NK-92 treated with Interleukin-12 subunit alpha and Interleukin-12 subunit beta, amount 100 ng/mL, for 24 hours (cell line): ENCODE data around the gene ADAR.

Source experiments
- DNase-seq: peaks from one replicate; lab custom pipeline; 2025; lab: John Stamatoyannopoulos, UW

The ADAR gene

DNA sequence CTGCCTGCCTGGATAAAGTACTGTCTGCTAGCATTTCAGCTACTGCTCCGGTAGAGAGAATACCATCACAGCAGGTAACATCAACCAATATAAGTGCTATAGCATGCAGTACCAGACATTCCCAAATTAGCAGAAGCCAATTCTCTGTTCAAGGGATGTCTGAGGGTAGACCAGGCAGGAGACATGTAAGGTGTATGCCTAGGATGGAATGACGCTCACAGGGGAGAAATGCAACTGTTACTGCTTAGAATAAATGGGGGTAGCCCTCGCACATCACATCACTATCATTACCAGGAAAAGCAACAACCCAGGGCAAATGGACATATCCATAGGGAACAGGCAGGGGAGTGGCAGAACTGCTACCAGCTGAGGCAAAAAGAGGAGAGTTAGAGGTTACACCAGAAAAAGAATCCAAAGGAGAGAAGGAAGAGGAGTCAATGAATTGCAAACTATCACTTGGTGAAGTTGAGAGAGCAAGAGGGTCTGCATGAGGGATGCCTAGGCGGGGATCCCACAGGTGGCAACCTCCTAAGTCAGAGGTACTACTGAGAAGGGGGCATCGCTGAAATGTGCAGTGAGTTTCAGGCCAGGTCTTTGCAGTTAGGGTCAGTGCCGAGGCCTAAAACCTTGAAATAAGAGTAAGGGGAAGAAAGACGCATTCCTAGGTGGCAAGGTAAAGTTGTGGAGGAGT is 50.6 kb downstream of the ADAR start:
- DNase-seq, result no peak

DNA sequence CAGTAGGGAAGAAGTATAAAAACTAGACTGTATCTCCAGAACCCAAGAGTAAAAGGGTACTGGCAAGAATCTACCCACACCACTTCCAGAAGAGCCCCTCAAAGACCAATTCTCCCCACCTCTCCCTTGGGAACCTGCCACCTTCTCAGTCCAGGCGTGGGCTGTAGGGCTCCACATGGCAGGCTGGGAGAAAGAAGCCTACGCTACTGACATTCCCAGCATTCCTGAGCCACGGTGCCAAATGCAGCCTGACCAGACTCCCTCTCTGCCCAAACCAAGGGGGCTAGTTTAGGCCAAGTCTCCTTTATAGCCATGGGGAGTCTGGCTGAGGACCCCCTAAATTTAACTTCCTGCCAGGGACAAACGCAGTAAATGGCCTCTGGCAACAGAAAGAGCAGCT is 51.6 kb downstream of the ADAR start:
- no peak for DNase-seq

DNA sequence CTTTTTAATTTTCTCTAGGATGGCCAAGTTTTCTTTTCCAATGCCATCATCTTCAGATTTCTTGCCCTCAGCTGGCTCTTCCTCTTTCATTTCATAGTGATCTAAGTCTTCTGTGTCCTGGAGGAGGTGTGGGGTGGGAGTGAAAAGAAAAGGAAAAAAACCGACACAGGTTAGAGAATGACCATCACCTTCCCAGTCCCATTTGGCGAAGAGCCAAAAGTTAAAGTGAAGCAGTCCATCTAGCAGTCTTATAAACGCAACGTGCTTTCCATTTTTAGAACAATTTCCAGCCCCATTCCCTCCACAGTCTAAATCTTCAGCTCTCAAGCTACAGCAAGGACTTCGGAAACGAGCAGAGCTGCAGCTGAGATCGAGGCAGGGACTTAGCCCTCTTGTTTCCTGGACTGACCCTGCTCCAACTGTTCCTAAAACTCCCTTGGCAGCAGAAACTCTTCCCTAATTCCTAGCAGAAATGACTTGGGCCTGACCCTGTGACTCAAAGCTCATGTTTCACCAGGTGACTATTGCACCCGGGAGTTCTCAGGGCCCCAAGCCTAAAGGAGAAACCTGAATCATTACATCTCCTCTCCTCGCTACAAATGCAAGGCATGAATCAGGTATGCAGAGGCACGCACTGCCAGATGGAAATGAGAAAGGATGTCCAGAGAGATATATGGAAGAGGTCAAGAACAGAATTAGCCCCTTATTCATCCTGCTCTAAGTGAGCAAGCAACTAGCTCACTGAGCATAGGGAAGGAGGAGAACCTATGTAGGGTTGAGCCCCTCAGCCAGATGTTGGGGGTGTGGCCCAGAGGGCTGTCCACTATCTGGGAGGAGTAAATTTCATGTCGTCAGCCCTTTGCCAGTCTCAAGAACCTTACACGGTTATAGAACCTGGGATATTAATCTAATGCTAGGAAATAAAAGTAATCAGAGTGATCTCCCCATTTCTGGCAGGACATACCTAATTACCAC is 54.6 kb downstream of the ADAR start:
- no peak for DNase-seq

DNA sequence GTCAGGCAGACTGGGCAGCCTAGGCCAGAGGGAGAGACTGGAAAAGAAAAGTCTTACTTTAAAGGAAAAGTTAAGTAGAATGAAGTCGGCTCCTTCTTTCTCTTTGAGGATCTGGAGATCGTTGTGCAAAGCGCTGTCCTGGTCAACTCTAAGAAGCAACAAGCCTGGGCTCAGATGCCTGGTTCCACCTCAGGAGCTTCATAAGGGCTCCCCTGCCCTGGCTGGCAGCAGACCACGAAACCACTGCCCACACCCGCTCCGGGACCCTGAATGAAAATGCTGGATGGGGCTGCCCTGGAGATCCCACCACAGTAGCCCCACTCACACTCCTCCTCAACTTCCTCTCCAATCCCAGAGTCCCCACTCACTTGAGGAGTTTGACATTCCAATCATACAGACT is 56.0 kb downstream of the ADAR start:
- no peak for DNase-seq

DNA sequence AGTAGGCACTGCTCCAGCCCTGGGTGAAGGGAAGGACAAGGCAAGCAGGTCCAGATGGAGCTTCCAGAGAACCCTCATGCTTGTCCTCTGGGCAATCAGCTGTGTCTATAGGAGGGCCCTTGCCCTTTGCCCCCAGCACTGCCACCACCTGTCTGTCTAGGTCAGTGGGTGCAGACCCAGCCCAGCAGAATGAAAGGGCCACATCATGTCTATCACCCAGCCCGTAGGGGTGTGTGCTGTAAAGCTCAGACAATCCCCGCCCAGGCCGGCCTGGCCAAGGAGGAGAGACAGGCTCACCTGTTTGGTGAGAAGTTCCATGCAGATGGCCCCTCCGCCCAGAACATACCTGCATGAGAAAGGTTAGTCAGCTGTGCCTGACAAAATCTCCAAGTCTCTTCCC is 56.5 kb downstream of the ADAR start:
- DNase-seq, result no peak

DNA sequence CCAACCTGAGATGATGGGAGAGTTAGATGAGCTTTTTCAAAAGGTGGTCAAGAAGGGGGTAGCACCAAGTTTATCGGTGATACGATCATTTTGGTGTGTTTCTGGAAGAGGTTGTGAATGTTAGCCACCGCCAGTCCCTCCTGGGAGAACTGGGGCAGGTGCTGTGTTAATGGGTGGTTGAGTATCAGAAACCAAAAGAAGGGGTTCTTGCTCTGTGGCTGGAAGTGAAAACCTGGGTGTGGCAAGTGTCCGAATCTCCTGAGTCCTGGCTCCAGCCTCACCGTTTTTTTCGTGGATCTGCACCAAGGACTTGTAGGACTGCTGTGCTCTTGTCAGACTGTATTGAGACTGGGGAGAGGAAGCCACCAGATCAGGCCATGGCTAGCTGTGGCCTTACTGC is 57.3 kb downstream of the ADAR start:
- no peak for DNase-seq

DNA sequence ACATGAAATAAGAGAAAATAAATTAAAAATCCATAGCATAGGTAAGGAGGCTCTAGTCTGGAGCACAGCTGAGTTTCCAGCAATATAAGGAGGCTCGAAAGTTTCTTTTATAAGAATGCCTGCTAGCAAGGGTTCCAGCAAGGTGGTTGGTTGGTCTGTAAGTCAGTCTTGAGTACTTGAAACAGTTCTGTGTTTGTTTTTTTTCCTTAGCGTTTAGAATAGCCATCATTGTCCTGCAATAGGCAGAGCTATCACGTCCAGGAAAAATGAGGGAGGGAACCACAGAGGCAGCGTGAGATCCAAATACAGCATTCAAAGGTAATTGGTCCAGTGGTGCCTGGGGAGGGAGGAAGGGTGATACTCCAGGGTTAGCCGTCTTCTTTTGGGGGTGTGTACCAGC is 57.9 kb downstream of the ADAR start:
- DNase-seq, result no peak

DNA sequence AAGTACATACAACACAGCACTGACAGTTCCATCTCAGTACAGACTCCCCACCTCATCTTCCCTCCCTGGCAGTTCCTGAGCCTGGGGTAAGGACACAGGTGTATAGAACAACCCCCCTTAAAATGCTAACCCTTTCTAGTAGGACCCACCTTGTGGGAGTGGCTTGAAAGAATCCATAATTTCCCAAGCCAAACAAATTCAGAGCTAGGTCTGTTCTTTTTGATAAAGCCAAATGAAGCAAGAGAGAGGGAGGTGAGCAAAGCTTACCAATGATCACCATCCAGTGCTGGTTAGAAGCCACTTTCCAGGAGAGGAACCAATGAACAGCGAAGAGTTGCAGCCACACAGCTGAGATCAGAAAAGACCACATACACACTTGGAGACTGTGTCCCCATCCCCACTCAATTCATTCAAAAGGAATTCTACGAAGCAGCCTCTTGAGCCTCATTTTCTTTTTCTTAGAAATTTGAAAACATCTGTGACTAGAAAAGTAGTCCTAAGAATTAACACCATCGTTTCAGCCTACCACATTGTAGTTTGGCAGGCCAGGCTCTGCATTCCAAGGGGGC is 58.7 kb downstream of the ADAR start:
- no peak for DNase-seq

DNA sequence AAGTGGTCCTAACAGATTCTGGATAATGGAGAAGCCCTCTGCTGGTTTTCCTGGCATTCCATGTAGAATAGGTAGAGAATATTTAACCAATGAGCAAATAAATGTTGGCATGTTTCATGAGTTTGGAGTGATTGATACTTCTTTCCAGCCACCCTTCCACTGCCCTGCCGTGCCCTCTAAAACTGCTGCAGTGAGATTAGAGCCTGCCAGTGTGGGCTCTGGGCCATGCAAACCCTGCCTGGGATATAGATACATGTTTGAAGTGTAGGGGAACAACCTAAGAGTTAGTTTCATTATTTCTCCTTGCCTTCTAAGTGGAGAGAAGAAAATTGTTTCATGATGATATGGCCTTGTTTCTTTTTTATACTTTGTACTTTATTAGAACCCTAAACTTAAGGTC is 60.0 kb downstream of the ADAR start:
- DNase-seq, result no peak

DNA sequence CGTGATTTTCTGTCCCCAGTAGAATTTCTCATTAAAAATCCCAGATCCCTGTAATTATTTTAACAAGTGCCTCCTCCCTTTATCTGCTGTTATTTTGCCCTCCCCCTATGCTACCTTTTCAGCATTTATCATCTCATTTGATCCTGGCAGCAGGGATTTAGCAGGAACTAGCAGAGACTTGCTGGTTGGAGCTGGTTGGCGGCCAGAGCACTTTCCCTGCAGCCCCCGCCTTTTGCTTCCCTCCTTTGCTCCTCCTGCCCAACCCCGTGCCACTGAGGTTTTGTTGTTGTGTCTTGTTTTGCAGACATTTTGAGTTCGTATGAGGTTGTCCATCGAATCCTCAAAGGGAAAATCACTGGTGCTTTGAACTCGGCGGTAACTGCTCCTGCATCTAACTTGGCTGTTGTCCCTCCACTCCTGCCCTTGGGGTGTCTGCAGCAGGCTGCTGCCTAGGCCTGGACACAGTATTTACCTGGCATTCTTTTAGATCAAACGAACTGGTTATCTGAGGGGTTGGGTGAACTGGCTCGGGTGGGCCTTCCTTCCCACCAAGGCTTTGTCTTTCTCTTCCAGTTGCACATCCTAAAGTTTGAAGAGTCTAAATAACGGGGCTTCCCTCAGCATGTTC is 60.8 kb downstream of the ADAR start:
- DNase-seq, result no peak

DNA sequence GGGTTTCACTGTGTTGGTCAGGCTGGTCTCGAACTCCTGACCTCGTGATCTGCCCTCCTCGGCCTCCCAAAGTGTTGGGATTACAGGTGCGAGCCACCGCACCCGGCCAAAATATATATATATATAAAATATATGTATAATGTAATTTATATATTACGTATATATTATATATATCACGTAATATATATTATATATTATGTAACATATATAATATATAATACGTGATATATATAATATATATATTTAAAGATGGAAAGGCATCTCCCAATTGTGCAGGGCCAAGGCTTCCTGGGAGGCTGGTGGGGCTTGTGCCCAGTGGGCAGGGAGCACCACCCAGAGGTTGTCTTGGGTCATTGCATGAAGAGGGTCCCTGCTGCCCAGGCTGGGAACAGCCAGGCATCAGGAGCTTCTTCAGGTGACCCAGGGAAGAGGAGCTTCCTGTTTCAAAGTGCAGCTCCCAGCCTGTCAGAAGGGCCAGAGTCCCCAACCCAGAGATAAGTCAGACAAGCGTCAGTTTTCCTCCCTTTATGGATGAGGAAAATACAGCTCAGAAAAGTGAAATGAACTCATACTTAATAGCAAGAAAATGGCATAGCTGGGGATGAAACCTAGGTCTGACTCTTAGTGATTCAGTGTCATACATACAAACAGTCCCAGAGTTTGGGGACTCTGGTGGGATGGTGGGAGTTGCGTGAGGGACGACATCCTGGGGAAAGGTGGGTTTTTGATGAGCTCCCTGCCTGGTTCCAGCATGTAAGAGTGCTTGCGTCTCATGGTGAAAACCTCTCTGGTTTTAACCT is 61.5 kb downstream of the ADAR start:
- DNase-seq, result peak; percentile 26

DNA sequence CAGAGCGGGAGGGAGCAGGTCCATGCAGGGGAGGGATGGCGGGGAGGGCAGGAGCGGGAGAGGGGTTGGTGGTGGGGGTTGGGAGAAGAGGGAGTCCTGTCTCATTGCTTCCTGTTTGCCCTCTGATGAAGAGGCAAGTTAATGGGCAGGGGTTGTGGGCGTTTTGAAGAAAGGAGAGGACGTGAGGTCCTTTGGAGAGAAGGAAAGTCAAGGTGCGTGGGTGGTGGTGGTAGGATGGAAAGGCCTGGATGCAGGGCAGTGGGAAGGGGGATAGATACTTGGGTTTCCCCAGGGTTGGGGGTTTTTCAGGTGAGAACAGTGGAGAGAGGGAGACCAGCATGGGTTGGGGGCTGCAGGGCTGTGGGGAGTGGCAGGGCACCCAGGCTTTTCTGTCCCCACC is 66.8 kb downstream of the ADAR start:
- no peak for DNase-seq

DNA sequence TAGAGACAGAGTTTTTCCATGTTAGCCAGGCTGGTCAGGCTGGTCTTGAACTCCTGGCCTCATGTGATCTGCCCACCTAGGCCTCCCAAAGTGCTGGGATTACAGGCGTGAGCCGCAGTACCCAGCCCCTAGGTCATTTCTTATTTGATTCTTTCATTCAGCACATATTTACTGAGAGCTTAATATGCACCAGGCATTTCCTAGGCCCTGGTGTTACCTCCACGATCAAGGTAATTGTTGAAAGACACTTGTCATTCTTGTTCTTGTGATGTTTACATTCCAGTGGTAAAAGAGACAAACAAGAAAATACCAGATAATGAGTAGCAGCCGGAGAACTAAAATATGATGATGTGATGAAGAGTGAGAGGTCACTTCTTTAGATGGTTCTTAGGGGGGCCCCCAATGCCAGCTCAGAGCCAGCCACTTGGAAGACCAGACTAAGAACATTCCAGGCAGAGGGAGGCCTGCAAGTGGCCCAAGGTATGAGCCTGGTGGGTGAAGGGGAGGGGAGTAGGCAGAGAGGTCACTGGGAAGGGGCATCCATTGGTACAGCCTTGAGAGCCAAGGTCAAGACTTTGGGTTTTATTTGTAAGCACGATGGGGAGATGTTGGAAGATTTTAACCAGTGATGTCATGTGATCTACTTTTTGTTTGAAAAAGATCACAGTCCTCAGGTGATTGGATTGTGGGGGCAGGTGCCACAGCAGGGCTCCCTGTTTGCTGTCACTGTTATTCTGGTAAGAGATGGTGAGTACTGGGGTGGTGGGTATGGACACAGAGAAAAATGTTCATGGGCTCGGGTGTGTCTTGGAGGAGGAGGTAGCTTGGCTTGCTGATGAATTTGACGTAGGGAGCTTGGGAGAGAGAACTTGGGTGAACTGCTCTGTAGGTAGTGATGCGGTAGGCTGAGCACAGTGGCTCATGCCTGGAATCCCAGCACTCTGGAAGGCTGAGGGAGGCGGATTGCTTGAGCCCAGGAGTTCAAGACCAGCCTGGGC is 68.2 kb downstream of the ADAR start:
- DNase-seq, result no peak

DNA sequence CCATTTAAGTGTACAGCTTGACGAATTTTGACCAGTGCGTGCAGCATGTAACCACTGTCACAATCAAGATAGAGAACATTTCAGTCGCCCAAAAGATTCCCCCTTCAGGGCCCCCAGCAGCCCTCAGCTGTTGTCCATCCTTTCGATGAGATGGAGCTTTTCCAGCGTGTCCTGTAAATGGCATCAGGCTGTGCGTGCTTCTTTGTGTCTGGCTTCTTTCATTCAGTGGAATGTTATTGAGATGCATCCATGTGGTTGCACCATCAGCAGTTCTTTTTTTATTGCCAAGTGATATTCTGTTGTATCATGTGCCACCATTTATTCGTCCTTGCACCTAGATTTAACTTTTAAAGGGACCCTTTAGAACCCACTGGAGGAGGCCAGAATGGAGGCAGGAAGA is 71.4 kb downstream of the ADAR start:
- no peak for DNase-seq

DNA sequence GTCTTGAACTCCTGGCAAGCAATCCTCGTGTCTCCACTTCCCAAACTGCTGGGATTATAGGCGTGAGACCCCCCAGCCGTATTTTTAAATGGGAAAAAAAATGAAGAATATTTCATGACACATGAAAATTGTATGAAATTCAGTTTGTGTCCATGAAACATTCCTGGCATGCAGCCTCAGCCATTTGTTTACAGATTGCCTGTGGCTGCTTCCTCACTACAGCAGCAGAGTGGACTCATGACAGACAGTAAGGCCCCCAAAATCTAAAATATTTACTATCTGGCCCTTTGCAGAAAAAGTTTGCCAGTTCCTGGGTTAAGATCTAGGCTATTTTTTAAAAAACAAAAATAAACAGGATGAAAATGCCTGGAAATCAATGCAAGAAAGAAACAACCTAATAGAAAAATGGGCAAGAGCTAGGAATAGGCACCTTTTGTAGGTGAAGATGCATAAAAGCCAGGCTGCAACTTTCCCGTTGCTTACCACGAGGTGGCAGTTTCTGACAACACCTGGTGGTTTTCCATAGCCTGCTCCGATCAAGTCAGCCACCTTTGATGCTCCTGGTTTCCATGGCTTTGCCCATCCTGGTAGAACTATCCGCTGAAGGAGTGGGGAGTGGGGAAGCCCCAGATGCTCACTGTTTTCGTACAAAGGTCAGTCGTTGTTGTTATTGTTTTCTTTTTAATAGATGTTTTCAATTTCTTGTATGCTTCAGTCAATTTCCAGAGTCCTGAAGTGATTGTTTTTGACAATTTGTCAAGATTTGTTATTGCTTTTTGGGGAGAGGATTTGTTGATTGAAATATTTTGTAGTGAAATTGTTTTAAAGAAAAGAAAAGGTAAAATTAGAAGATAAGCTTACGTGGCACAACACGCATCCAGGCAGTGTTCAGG is 73.8 kb downstream of the ADAR start:
- DNase-seq, result no peak
